HEK293 (cell line): ENCODE measurements around the gene BMX.

ENCODE experiments used
- CTCF ChIA-PET: fragments of 350-600 bp; formaldehyde crosslinking; extraction: SDS; loops from one replicate; lab custom pipeline; 2021; ENCODE audit warnings: antibody characterized with exemption; lab: Yijun Ruan, JAX
- POLR2A ChIA-PET: fragments of 300-600 bp; formaldehyde crosslinking; extraction: SDS; loops from one replicate; lab custom pipeline; 2020; ENCODE audit warnings: antibody characterized with exemption, inconsistent platforms; lab: Yijun Ruan, JAX
- H3K27ac ChIP-seq: fragments of 200-500 bp; sonication (Bioruptor generic); 2 replicates; pipeline ENCODE4 v1.5.1; 2014; ENCODE audit warnings: low read depth, low read length, control low read depth, inconsistent platforms; ENCODE audit errors: extremely low read depth
- H3K36me3 ChIP-seq, 2 experiments: fragments of 200-500 bp in 1 of 2; sonication (Bioruptor generic) in 1 of 2; 1 replicate in 1 of 2; 2 replicates in 1 of 2; pipeline ENCODE4 v1.5.1; 2014 to 2017; ENCODE audit warnings: inconsistent platforms in 2 of 2, low read length in 2 of 2; ENCODE audit not compliant: control insufficient read depth in 2 of 2, insufficient read depth in 1 of 2
- H3K4me1 ChIP-seq: fragments of 200-500 bp; sonication (Bioruptor generic); 2 replicates; pipeline ENCODE4 v1.5.1; 2014; ENCODE audit warnings: mild to moderate bottlenecking, low read length, inconsistent platforms; ENCODE audit not compliant: control insufficient read depth, insufficient read depth
- H3K4me3 ChIP-seq: 2 replicates; pipeline ENCODE4 v1.5.1; 2011; ENCODE audit warnings: low read depth, mild to moderate bottlenecking, control low read depth, low read length, moderate library complexity
- H3K9me3 ChIP-seq: fragments of 200-500 bp; sonication (Bioruptor generic); 2 replicates; pipeline ENCODE4 v1.5.1; 2014; ENCODE audit warnings: low read depth, low read length, inconsistent platforms; ENCODE audit not compliant: control insufficient read depth, insufficient read depth
- FEZF1 ChIP-seq: fragments of 450-650 bp; formaldehyde crosslinking; IDR thresholded peaks from 2 replicates; pipeline ENCODE4 v1.5.1; 2016; ENCODE audit warnings: missing biosample characterization, missing genetic modification characterization
- GLI2 ChIP-seq: fragments of 450-650 bp; formaldehyde crosslinking; IDR thresholded peaks from 2 replicates; pipeline ENCODE4; 2017; ENCODE audit warnings: missing biosample characterization, missing genetic modification characterization, low read depth, borderline replicate concordance
- KLF10 ChIP-seq: fragments of 450-650 bp; IDR thresholded peaks from 2 replicates; pipeline ENCODE4 v1.5.1; 2018; ENCODE audit warnings: missing biosample characterization, mild to moderate bottlenecking, missing genetic modification characterization
- YY1 ChIP-seq: fragments of 450-650 bp; formaldehyde crosslinking; IDR thresholded peaks from 2 replicates; pipeline ENCODE4 v1.5.1; 2018; ENCODE audit warnings: missing biosample characterization, missing genetic modification characterization
- ZFHX2 ChIP-seq: fragments of 450-650 bp; formaldehyde crosslinking; conservative IDR thresholded peaks from 2 replicates; pipeline ENCODE4 v1.5.1; 2016; ENCODE audit warnings: missing biosample characterization, missing genetic modification characterization
- ZFP41 ChIP-seq: fragments of 450-650 bp; formaldehyde crosslinking; IDR thresholded peaks from 2 replicates; pipeline ENCODE4 v1.5.1; 2016; ENCODE audit warnings: missing biosample characterization, missing genetic modification characterization, borderline replicate concordance
- ZNF155 ChIP-seq: fragments of 450-650 bp; formaldehyde crosslinking; IDR thresholded peaks from 2 replicates; pipeline ENCODE4 v1.5.1; 2016; ENCODE audit warnings: missing biosample characterization, missing genetic modification characterization
- ZNF221 ChIP-seq: fragments of 450-650 bp; formaldehyde crosslinking; IDR thresholded peaks from 2 replicates; pipeline ENCODE4 v1.5.1; 2017; ENCODE audit warnings: missing biosample characterization, missing genetic modification characterization, borderline replicate concordance
- ZNF354C ChIP-seq: fragments of 450-650 bp; formaldehyde crosslinking; IDR thresholded peaks from 2 replicates; pipeline ENCODE4 v1.5.1; 2016; ENCODE audit warnings: missing biosample characterization, missing genetic modification characterization, low read depth, borderline replicate concordance
- ZNF366 ChIP-seq: fragments of 450-650 bp; formaldehyde crosslinking; conservative IDR thresholded peaks from 2 replicates; pipeline ENCODE4 v1.5.1; 2016; ENCODE audit warnings: missing biosample characterization, missing genetic modification characterization
- ZNF391 ChIP-seq: fragments of 450-650 bp; formaldehyde crosslinking; IDR thresholded peaks from 2 replicates; pipeline ENCODE4 v1.5.1; 2016; ENCODE audit warnings: low read depth, missing biosample characterization, missing genetic modification characterization, borderline replicate concordance
- ZSCAN16 ChIP-seq: fragments of 450-650 bp; formaldehyde crosslinking; IDR thresholded peaks from 2 replicates; pipeline ENCODE4 v1.5.1; 2016; ENCODE audit warnings: missing biosample characterization, missing genetic modification characterization
- TF ChIP-seq, protein P1 (sequence below): fragments of 450-650 bp; formaldehyde crosslinking; IDR thresholded peaks from 2 replicates; pipeline ENCODE4 v1.5.1; 2016; ENCODE audit warnings: missing biosample characterization, missing genetic modification characterization, borderline replicate concordance
- TF ChIP-seq, protein P2 (sequence below): fragments of 450-650 bp; formaldehyde crosslinking; IDR thresholded peaks from 2 replicates; pipeline ENCODE4 v1.5.1; 2017; ENCODE audit warnings: missing biosample characterization, mild to moderate bottlenecking, missing genetic modification characterization, moderate library complexity
- TF ChIP-seq, protein P3 (sequence below): fragments of 450-650 bp; formaldehyde crosslinking; IDR thresholded peaks from 2 replicates; pipeline ENCODE4 v1.5.1; 2017; ENCODE audit warnings: missing biosample characterization, missing genetic modification characterization
- TF ChIP-seq, protein P4 (sequence below): fragments of 450-650 bp; formaldehyde crosslinking; IDR thresholded peaks from 2 replicates; pipeline ENCODE4 v1.5.1; 2016; ENCODE audit warnings: missing biosample characterization, missing genetic modification characterization
- TF ChIP-seq, protein P5 (sequence below): fragments of 450-650 bp; formaldehyde crosslinking; IDR thresholded peaks from 2 replicates; pipeline ENCODE4 v1.5.1; 2016; ENCODE audit warnings: missing biosample characterization, missing genetic modification characterization
- TF ChIP-seq, protein P6 (sequence below): fragments of 450-650 bp; formaldehyde crosslinking; IDR thresholded peaks from 2 replicates; pipeline ENCODE4 v1.5.1; 2016; ENCODE audit warnings: missing biosample characterization, missing genetic modification characterization

Gene BMX

DNA sequence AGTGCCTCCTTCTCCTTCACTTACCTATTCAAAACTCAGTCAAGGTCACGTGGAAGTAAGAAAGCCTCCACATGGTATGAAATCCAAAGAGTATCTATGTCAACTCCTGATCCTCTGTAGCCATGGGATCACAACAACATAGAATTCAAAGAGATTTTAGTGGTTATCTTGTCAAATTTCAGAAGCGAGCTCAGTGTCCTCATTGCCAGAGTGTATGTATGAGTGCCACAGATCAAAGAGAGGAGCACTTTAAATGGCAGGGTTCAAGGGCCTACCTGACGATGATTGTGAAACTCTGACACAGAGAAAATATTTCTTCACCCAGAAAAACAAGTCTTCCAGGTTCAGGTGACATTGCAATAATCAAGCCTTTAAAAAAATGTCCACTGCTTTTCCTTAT, 101.3 kb downstream of the BMX start (continued):
- TF ChIP-seq, protein P1, sequence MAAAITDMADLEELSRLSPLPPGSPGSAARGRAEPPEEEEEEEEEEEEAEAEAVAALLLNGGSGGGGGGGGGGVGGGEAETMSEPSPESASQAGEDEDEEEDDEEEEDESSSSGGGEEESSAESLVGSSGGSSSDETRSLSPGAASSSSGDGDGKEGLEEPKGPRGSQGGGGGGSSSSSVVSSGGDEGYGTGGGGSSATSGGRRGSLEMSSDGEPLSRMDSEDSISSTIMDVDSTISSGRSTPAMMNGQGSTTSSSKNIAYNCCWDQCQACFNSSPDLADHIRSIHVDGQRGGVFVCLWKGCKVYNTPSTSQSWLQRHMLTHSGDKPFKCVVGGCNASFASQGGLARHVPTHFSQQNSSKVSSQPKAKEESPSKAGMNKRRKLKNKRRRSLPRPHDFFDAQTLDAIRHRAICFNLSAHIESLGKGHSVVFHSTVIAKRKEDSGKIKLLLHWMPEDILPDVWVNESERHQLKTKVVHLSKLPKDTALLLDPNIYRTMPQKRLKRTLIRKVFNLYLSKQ, result no peak
- TF ChIP-seq ZNF366 (tag by site-specific recombination) (no peak), GLI2 (tag by site-specific recombination) (no peak), ZNF354C (tag by site-specific recombination) (no peak), FEZF1 (no peak), ZFHX2 (tag by site-specific recombination) (no peak), KLF10 (tag by site-specific recombination) (no peak)
- TF ChIP-seq, protein P2, sequence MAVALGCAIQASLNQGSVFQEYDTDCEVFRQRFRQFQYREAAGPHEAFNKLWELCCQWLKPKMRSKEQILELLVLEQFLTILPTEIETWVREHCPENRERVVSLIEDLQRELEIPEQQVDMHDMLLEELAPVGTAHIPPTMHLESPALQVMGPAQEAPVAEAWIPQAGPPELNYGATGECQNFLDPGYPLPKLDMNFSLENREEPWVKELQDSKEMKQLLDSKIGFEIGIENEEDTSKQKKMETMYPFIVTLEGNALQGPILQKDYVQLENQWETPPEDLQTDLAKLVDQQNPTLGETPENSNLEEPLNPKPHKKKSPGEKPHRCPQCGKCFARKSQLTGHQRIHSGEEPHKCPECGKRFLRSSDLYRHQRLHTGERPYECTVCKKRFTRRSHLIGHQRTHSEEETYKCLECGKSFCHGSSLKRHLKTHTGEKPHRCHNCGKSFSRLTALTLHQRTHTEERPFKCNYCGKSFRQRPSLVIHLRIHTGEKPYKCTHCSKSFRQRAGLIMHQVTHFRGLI (tag by site-specific recombination), result no peak
- TF ChIP-seq, protein P3, sequence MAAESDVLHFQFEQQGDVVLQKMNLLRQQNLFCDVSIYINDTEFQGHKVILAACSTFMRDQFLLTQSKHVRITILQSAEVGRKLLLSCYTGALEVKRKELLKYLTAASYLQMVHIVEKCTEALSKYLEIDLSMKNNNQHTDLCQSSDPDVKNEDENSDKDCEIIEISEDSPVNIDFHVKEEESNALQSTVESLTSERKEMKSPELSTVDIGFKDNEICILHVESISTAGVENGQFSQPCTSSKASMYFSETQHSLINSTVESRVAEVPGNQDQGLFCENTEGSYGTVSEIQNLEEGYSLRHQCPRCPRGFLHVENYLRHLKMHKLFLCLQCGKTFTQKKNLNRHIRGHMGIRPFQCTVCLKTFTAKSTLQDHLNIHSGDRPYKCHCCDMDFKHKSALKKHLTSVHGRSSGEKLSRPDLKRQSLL (tag by site-specific recombination), result no peak

DNA sequence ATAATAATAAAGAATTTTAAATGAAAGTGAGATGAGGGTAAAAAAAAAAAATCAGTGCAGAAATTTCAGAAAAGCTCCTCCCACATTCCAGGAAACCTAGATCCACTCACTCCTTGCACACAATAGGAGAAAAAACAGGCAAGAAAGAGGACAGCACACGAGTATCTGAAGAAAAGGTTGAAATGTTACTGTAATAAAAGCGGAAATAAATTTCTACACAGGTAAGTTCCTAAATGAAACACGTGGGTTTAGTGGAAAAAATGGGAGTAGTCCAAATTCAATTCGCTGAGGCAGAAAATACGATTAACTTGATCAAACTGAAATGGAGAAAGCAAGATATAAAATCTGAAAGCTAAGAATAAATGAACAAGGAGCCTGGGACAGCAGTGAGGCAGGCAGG, 102.2 kb downstream of the BMX start:
- CTCF ChIA-PET, result interaction anchor here (0.6 to 1.4 kb wide), 2 partner anchors 18 to 33 kb away, joined by 3 to 4 read pairs; no protein-coding TSS in a partner anchor

More for the DNA sequence above, 102.2 kb downstream of the BMX start:
- POLR2A ChIA-PET, result no interaction called here
- TF ChIP-seq, protein P4, sequence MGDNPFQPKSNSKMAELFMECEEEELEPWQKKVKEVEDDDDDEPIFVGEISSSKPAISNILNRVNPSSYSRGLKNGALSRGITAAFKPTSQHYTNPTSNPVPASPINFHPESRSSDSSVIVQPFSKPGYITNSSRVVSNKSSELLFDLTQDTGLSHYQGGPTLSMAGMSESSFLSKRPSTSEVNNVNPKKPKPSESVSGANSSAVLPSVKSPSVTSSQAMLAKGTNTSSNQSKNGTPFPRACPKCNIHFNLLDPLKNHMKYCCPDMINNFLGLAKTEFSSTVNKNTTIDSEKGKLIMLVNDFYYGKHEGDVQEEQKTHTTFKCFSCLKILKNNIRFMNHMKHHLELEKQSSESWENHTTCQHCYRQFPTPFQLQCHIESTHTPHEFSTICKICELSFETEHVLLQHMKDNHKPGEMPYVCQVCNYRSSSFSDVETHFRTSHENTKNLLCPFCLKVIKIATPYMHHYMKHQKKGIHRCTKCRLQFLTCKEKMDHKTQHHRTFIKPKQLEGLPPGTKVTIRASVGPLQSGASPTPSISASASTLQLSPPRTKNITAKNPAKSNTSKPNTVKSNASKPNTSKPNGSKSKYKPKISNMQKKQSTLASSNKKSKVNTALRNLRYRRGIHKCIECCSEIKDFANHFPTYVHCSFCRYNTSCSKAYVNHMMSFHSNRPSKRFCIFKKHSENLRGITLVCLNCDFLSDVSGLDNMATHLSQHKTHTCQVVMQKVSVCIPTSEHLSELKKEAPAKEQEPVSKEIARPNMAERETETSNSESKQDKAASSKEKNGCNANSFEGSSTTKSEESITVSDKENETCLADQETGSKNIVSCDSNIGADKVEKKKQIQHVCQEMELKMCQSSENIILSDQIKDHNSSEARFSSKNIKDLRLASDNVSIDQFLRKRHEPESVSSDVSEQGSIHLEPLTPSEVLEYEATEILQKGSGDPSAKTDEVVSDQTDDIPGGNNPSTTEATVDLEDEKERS, result no peak
- TF ChIP-seq, protein P5, sequence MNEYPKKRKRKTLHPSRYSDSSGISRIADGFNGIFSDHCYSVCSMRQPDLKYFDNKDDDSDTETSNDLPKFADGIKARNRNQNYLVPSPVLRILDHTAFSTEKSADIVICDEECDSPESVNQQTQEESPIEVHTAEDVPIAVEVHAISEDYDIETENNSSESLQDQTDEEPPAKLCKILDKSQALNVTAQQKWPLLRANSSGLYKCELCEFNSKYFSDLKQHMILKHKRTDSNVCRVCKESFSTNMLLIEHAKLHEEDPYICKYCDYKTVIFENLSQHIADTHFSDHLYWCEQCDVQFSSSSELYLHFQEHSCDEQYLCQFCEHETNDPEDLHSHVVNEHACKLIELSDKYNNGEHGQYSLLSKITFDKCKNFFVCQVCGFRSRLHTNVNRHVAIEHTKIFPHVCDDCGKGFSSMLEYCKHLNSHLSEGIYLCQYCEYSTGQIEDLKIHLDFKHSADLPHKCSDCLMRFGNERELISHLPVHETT (tag by site-specific recombination), result no peak
- TF ChIP-seq ZSCAN16 (tag by site-specific recombination) (no peak), ZFP41 (tag by site-specific recombination) (no peak), YY1 (tag by site-specific recombination) (no peak), ZNF391 (tag by site-specific recombination) (no peak), ZNF221 (tag by site-specific recombination) (no peak), ZNF155 (no peak)
- TF ChIP-seq, protein P6, sequence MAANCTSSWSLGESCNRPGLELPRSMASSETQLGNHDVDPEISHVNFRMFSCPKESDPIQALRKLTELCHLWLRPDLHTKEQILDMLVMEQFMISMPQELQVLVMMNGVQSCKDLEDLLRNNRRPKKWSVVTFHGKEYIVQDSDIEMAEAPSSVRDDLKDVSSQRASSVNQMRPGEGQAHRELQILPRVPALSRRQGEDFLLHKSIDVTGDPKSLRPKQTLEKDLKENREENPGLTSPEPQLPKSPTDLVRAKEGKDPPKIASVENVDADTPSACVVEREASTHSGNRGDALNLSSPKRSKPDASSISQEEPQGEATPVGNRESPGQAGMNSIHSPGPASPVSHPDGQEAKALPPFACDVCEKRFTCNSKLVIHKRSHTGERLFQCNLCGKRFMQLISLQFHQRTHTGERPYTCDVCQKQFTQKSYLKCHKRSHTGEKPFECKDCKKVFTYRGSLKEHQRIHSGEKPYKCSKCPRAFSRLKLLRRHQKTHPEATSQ (tag by site-specific recombination), result no peak
- H3K36me3 ChIP-seq, result no peaks in the 10 kb centered on the region
- no peak overlapping the region for H3K27ac ChIP-seq
- H3K4me3 ChIP-seq, result no peak overlapping the region
- H3K4me1 ChIP-seq, result no peaks in the 10 kb centered on the region
- no peaks in the 10 kb centered on the region for H3K9me3 ChIP-seq
